Measurements from ENCODE around the gene WFIKKN1.
A peak's percentile ranks its signal among the peaks of the same experiment; 100 is the strongest.

WFIKKN1 gene

GRCh38 chr16:668519-669171 lies 37.9 kb downstream of the WFIKKN1 start:
- Histone ChIP-seq H3K27ac (ENCODE audit: low read length) (no peak overlapping the region), H3K4me1 (ENCODE audit: control insufficient read depth, low read depth, low read length) (no peaks in the 10 kb centered on the region)

GRCh38 chr16:669666-670065 lies 38.9 kb downstream of the WFIKKN1 start:
- Histone ChIP-seq H3K27ac (ENCODE audit: low read length) (no peak overlapping the region), H3K9ac (ENCODE audit: low read length) (no peak overlapping the region), H3K4me3 (ENCODE audit: low read length) (no peak overlapping the region), H3K27me3 (ENCODE audit: control insufficient read depth, insufficient read depth, low read length) (no peaks in the 10 kb centered on the region), H3K9me3 (ENCODE audit: control insufficient read depth, low read depth, low read length) (no peaks in the 10 kb centered on the region), H3K36me3 (ENCODE audit: control insufficient read depth, low read depth, low read length) (peaks cover 45% of the 10 kb centered on the region), H3K4me1 (ENCODE audit: control insufficient read depth, low read depth, low read length) (peaks cover under 1% of the 10 kb centered on the region)

More at GRCh38 chr16:668519-669171, 37.9 kb downstream of the WFIKKN1 start:
- peaks cover 41% of the 10 kb centered on the region for H3K36me3 ChIP-seq (ENCODE audit: control insufficient read depth, low read depth, low read length)
- H3K9me3 ChIP-seq (ENCODE audit: control insufficient read depth, low read depth, low read length) = no peaks in the 10 kb centered on the region
- H3K9ac ChIP-seq (ENCODE audit: low read length) = peak overlapping the region; percentile 72
- peak overlapping the region; percentile 82 for H3K4me3 ChIP-seq (ENCODE audit: low read length)
- no peaks in the 10 kb centered on the region for H3K27me3 ChIP-seq (ENCODE audit: control insufficient read depth, insufficient read depth, low read length)

DNA sequence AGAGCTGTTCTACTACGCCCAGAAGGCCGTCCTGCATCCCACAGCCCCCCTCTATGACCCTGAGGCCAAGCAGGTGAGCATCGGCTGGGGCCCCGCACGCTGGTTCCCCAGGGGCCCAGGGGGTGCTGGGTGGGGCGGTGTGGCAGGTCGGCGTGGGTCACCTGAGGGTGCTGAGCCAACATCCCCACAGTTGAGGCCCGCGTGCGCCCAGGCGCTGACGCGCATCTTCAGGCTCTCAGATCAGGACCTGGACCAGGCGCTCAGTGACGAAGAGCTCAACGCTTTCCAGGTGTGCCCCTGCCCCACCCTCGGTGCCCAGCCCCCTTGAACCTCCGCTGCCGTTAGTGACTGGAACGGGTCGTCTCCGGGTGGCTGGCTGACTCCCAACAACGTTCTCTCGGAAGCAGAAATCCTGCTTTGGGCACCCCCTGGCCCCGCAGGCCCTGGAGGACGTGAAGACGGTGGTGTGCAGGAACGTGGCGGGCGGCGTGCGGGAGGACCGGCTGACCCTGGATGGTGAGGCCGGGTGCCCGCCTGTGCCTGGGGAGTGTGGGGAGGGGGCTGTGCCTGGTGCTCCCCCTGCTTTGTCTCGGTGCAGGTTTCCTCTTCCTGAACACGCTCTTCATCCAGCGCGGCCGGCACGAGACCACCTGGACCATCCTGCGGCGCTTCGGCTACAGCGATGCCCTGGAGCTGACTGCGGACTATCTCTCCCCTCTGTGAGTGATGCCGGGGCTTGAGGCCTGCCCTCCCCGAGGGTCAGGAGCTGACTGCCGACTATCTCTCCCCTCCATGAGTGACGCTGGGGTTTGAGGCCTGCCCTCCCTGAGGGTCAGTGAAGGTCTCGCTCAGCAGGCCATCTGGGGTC lies 39.9 kb downstream of the WFIKKN1 start:
- no peak overlapping the region for H3K4me3 ChIP-seq (ENCODE audit: low read length)
- H3K9me3 ChIP-seq (ENCODE audit: control insufficient read depth, low read depth, low read length) = no peaks in the 10 kb centered on the region
- H3K27ac ChIP-seq (ENCODE audit: low read length) = no peak overlapping the region
- H3K4me1 ChIP-seq (ENCODE audit: control insufficient read depth, low read depth, low read length) = peaks cover 3% of the 10 kb centered on the region
- H3K36me3 ChIP-seq (ENCODE audit: control insufficient read depth, low read depth, low read length) = peaks cover 45% of the 10 kb centered on the region
- no peak overlapping the region for H3K9ac ChIP-seq (ENCODE audit: low read length)
- H3K27me3 ChIP-seq (ENCODE audit: control insufficient read depth, insufficient read depth, low read length) = no peaks in the 10 kb centered on the region

DNA sequence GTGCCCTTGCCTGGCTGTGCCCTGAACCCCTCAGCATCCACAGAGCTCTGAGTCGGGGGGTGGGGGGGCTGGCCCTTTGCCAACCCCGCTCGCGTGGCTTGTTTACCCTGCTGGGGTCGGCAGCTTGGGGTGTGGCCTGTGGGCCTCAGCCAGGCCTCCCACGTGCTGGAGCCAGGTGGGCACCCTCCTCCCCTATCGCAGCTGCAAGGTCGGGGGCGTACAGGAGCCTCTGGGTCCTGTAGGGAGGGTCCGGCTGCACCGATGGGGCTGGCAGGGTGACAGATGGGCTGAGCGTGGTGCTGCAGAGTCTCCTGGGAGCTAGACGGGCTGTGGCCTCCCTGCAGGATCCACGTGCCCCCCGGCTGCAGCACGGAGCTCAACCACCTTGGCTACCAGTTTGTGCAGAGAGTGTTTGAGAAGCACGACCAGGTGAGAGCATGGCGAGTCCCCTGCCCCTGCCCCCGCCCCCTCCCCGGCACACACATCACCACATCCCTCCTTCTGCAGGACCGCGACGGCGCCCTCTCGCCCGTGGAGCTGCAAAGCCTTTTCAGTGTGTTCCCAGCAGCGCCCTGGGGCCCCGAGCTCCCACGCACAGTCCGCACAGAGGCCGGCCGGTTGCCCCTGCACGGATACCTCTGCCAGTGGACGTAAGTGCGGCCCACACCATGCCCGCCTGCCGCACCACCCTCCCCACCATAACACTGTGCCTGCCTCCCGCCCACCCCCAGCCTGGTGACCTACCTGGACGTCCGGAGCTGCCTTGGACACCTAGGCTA lies 40.8 kb downstream of the WFIKKN1 start:
- H3K27me3 ChIP-seq (ENCODE audit: control insufficient read depth, insufficient read depth, low read length) = no peaks in the 10 kb centered on the region
- H3K4me1 ChIP-seq (ENCODE audit: control insufficient read depth, low read depth, low read length) = peaks cover 3% of the 10 kb centered on the region
- H3K9me3 ChIP-seq (ENCODE audit: control insufficient read depth, low read depth, low read length) = no peaks in the 10 kb centered on the region
- no peak overlapping the region for H3K9ac ChIP-seq (ENCODE audit: low read length)
- H3K27ac ChIP-seq (ENCODE audit: low read length) = no peak overlapping the region
- peaks cover 45% of the 10 kb centered on the region for H3K36me3 ChIP-seq (ENCODE audit: control insufficient read depth, low read depth, low read length)
- no peak overlapping the region for H3K4me3 ChIP-seq (ENCODE audit: low read length)

GRCh38 chr16:672371-672770 lies 41.6 kb downstream of the WFIKKN1 start:
- no peak overlapping the region for H3K27ac ChIP-seq (ENCODE audit: low read length)
- no peak overlapping the region for H3K4me3 ChIP-seq (ENCODE audit: low read length)
- H3K9ac ChIP-seq (ENCODE audit: low read length) = no peak overlapping the region
- H3K27me3 ChIP-seq (ENCODE audit: control insufficient read depth, insufficient read depth, low read length) = no peaks in the 10 kb centered on the region
- peaks cover 45% of the 10 kb centered on the region for H3K36me3 ChIP-seq (ENCODE audit: control insufficient read depth, low read depth, low read length)
- H3K9me3 ChIP-seq (ENCODE audit: control insufficient read depth, low read depth, low read length) = no peaks in the 10 kb centered on the region
- peaks cover 3% of the 10 kb centered on the region for H3K4me1 ChIP-seq (ENCODE audit: control insufficient read depth, low read depth, low read length)

GRCh38 chr16:672851-673250 lies 42.1 kb downstream of the WFIKKN1 start:
- no peaks in the 10 kb centered on the region for H3K9me3 ChIP-seq (ENCODE audit: control insufficient read depth, low read depth, low read length)
- no peak overlapping the region for H3K4me3 ChIP-seq (ENCODE audit: low read length)
- peaks cover 3% of the 10 kb centered on the region for H3K4me1 ChIP-seq (ENCODE audit: control insufficient read depth, low read depth, low read length)
- H3K27ac ChIP-seq (ENCODE audit: low read length) = no peak overlapping the region
- H3K9ac ChIP-seq (ENCODE audit: low read length) = no peak overlapping the region
- no peaks in the 10 kb centered on the region for H3K27me3 ChIP-seq (ENCODE audit: control insufficient read depth, insufficient read depth, low read length)
- peaks cover 45% of the 10 kb centered on the region for H3K36me3 ChIP-seq (ENCODE audit: control insufficient read depth, low read depth, low read length)

GRCh38 chr16:673399-673991 lies 42.7 kb downstream of the WFIKKN1 start:
- Histone ChIP-seq H3K4me3 (ENCODE audit: low read length) (no peak overlapping the region), H3K9me3 (ENCODE audit: control insufficient read depth, low read depth, low read length) (no peaks in the 10 kb centered on the region), H3K9ac (ENCODE audit: low read length) (no peak overlapping the region), H3K27me3 (ENCODE audit: control insufficient read depth, insufficient read depth, low read length) (no peaks in the 10 kb centered on the region), H3K36me3 (ENCODE audit: control insufficient read depth, low read depth, low read length) (peaks cover 45% of the 10 kb centered on the region), H3K27ac (ENCODE audit: low read length) (no peak overlapping the region), H3K4me1 (ENCODE audit: control insufficient read depth, low read depth, low read length) (peaks cover 3% of the 10 kb centered on the region)

DNA sequence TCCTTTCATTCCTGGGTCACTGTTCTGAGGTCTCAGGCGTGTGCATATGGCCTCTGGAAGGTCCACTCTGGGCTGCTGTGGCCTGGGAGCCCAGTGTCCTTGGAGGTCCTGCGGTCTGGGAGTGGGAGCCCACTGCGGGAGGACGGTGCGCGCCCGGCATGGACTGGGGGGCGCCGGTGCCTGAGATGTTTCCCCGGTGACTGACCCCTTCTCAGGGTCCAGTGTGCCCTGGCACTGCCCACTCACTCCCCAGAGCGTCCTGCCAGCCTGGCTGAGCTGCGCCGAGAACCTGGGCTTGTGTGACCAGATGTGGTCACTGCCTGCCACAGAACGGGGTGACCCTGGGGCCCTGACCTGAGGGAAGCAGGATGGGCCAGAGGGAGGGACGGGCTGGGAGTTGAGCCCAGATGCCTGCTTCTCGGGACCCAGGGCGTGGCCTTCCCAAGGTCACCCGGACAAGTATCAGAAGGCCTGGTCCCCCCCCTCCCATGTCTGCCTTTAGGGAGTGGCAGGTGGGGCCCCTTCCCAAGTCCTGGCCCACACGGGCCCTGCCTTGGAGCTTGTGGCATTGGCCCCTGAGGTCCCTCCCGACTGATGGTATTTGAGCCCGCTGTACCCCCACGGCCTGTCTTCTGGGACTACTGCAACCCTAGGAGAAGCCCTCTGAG lies 43.6 kb downstream of the WFIKKN1 start:
- no peak overlapping the region for H3K27ac ChIP-seq (ENCODE audit: low read length)
- H3K4me1 ChIP-seq (ENCODE audit: control insufficient read depth, low read depth, low read length) = peaks cover 3% of the 10 kb centered on the region
- no peaks in the 10 kb centered on the region for H3K27me3 ChIP-seq (ENCODE audit: control insufficient read depth, insufficient read depth, low read length)
- peaks cover 45% of the 10 kb centered on the region for H3K36me3 ChIP-seq (ENCODE audit: control insufficient read depth, low read depth, low read length)
- H3K9ac ChIP-seq (ENCODE audit: low read length) = no peak overlapping the region
- H3K9me3 ChIP-seq (ENCODE audit: control insufficient read depth, low read depth, low read length) = no peaks in the 10 kb centered on the region
- peak overlapping the region; percentile 32 for H3K4me3 ChIP-seq (ENCODE audit: low read length)

DNA sequence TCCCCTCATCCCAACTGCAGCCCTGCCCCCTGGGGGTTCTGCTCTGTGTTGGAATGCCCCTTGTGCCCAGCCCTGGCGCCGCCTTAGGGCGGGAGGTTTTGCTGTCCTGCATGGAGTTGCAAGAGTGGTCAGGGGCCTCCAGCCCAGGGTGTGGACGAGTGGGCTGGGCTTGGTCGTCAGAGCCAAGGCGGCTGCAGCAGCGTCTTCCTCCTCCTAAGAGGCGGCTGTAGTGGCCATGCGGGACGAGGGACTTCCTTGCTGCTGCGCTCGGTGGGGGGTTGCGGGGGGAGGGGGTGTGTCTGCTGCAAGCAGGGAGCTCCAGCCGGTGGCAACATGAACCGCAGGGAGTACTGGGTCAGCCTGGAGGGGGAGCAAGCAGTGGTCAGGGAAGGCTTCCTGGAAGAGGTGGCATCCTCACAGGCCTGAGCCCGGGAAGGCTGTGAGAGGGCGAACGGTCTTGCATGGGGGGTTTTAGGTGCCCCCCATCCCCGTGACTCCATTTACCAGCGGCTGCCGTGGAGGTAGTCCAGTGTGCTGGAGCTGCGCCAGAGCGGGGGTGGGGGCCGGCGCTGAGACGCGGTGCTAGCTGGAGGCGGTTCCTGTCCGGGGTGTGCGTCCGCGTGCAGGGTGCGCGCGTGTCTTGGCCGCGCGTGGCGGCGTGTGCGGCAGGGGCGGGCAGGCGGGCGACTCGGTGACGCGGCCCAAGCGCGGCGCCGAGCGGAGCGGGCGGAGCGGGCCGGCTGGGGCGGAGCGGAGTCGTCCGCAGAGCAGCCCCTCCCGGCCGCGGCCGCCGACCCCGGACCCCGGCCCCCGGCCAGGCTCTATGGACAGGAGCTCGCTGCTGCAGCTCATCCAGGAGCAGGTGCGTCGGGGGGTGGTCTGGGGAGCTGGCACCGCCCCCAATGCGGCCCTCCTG lies 44.4 kb downstream of the WFIKKN1 start, which contains the start of gene RHBDL1:
Gene RHBDL1 (plus strand): TSS at position 704 of the 916 bp plus-strand sequence. CDS start 120 bp downstream, at position 824.
- Histone ChIP-seq H3K9ac (ENCODE audit: low read length) (no peak within 1 kb of the TSS), H3K27me3 (ENCODE audit: control insufficient read depth, insufficient read depth, low read length) (no peaks in the 10 kb centered on the region), H3K27ac (ENCODE audit: low read length) (no peak within 1 kb of the TSS), H3K36me3 (ENCODE audit: control insufficient read depth, low read depth, low read length) (peaks cover 36% of the 10 kb centered on the region), H3K9me3 (ENCODE audit: control insufficient read depth, low read depth, low read length) (no peaks in the 10 kb centered on the region), H3K4me3 (ENCODE audit: low read length) (peak within 1 kb of the TSS; percentile 32), H3K4me1 (ENCODE audit: control insufficient read depth, low read depth, low read length) (peaks cover 3% of the 10 kb centered on the region)

GRCh38 chr16:675884-676564 lies 45.2 kb downstream of the WFIKKN1 start:
- Histone ChIP-seq H3K27me3 (ENCODE audit: control insufficient read depth, insufficient read depth, low read length) (no peaks in the 10 kb centered on the region), H3K4me1 (ENCODE audit: control insufficient read depth, low read depth, low read length) (peaks cover 4% of the 10 kb centered on the region), H3K36me3 (ENCODE audit: control insufficient read depth, low read depth, low read length) (peaks cover 29% of the 10 kb centered on the region), H3K27ac (ENCODE audit: low read length) (no peak overlapping the region), H3K9ac (ENCODE audit: low read length) (no peak overlapping the region), H3K4me3 (ENCODE audit: low read length) (no peak overlapping the region), H3K9me3 (ENCODE audit: control insufficient read depth, low read depth, low read length) (no peaks in the 10 kb centered on the region)
